Liver (tissue), 9 donors: Measurements from ENCODE around the gene COX19. TPM values are rescaled to one million over a fixed set of nuclear protein-coding genes. Genes with fewer than 3 reads are reported as not detected.

Experiments
- DNase-seq: peaks from one replicate; pipeline ENCODE4 v3.0.0-alpha.2; 2017; ENCODE audit warnings: low spot score
- H3K27ac ChIP-seq, 2 donors: one replicate each; pipeline ENCODE4 v1.7.0; 2013; ENCODE audit warnings: inconsistent platforms in 2 of 2, low read length in 2 of 2, control low read depth in 1 of 2, low read depth in 1 of 2, mild to moderate bottlenecking in 1 of 2
- H3K27me3 ChIP-seq, 4 donors: one replicate each; pipeline versions ENCODE4 v1.6.1 to v1.7.0; 2013; ENCODE audit warnings: low read length in 3 of 4, inconsistent platforms in 1 of 4, mild to moderate bottlenecking in 1 of 4, moderate library complexity in 1 of 4; ENCODE audit not compliant: control insufficient read depth in 4 of 4, insufficient read depth in 4 of 4
- H3K36me3 ChIP-seq, 4 donors: one replicate each; pipeline versions ENCODE4 v1.6.1 to v1.7.0; 2013; ENCODE audit warnings: low read length in 3 of 4, mild to moderate bottlenecking in 3 of 4, low read depth in 1 of 4, moderate library complexity in 1 of 4; ENCODE audit not compliant: control insufficient read depth in 4 of 4, insufficient read depth in 3 of 4
- H3K4me1 ChIP-seq, 4 donors: one replicate each; pipeline versions ENCODE4 v1.6.1 to v1.7.0; 2013; ENCODE audit warnings: low read length in 3 of 4, mild to moderate bottlenecking in 3 of 4, moderate library complexity in 1 of 4; ENCODE audit not compliant: control insufficient read depth in 4 of 4, insufficient read depth in 4 of 4
- H3K4me3 ChIP-seq, 3 donors: one replicate each; pipeline versions ENCODE4 v1.6.1 to v1.7.0; 2013; ENCODE audit warnings: low read length in 3 of 3, control low read depth in 1 of 3, low read depth in 1 of 3, mild to moderate bottlenecking in 1 of 3
- H3K9ac ChIP-seq, 2 donors: one replicate each; pipeline ENCODE4 v1.7.0; 2013; ENCODE audit warnings: low read length in 2 of 2, mild to moderate bottlenecking in 2 of 2, moderate library complexity in 2 of 2, control low read depth in 1 of 2, low read depth in 1 of 2
- H3K9me3 ChIP-seq, 4 donors: one replicate each; pipeline versions ENCODE4 v1.6.1 to v1.7.0; 2013; ENCODE audit warnings: low read length in 3 of 4; ENCODE audit not compliant: control insufficient read depth in 4 of 4
- EGR1 ChIP-seq, 2 donors: IDR thresholded peaks; 2 replicates each; pipeline ENCODE4 v1.6.1; 2016 to 2018; ENCODE audit warnings: antibody characterized with exemption in 2 of 2, low read depth in 2 of 2
- FOXA1 ChIP-seq: IDR thresholded peaks from 2 replicates; pipeline ENCODE4 v1.6.1; 2016; ENCODE audit warnings: antibody characterized with exemption
- FOXA2 ChIP-seq: IDR thresholded peaks from 2 replicates; pipeline ENCODE4 v1.6.1; 2016; ENCODE audit warnings: antibody characterized with exemption
- GABPA ChIP-seq, 2 donors: IDR thresholded peaks in 1 of 2; conservative IDR thresholded peaks in 1 of 2; 2 replicates each; pipeline ENCODE4 v1.6.1; 2016; ENCODE audit warnings: antibody characterized with exemption in 2 of 2, mild to moderate bottlenecking in 1 of 2, moderate library complexity in 1 of 2
- HNF4A ChIP-seq, 2 donors: conservative IDR thresholded peaks; 2 replicates each; pipeline ENCODE4 v1.6.1; 2016; ENCODE audit warnings: antibody characterized with exemption in 2 of 2, mild to moderate bottlenecking in 2 of 2
- HNF4G ChIP-seq: IDR thresholded peaks from 2 replicates; pipeline ENCODE4 v1.6.1; 2016; ENCODE audit warnings: antibody characterized with exemption
- JUND ChIP-seq, 2 donors: IDR thresholded peaks; 2 replicates each; pipeline ENCODE4 v1.6.1; 2016; ENCODE audit warnings: antibody characterized with exemption in 2 of 2
- NR2F2 ChIP-seq: IDR thresholded peaks from 2 replicates; pipeline ENCODE4 v1.6.1; 2016; ENCODE audit warnings: antibody characterized with exemption
- RAD21 ChIP-seq, 2 donors: IDR thresholded peaks; 2 replicates each; pipeline ENCODE4 v1.6.1; 2016; ENCODE audit warnings: antibody characterized with exemption in 2 of 2, mild to moderate bottlenecking in 2 of 2
- RXRA ChIP-seq, 2 donors: IDR thresholded peaks; 2 replicates each; pipeline ENCODE4 v1.6.1; 2017 to 2018; ENCODE audit warnings: antibody characterized with exemption in 2 of 2, mild to moderate bottlenecking in 1 of 2
- SP1 ChIP-seq: IDR thresholded peaks from 2 replicates; pipeline ENCODE4 v1.6.1; 2018; ENCODE audit warnings: antibody characterized with exemption, mild to moderate bottlenecking
- TAF1 ChIP-seq: conservative IDR thresholded peaks from 2 replicates; pipeline ENCODE4 v1.6.1; 2016; ENCODE audit warnings: antibody characterized with exemption, mild to moderate bottlenecking
- YY1 ChIP-seq: IDR thresholded peaks from 2 replicates; pipeline ENCODE4 v1.6.1; 2016; ENCODE audit warnings: antibody characterized with exemption, mild to moderate bottlenecking
- WGBS: extraction: QIAGEN DNeasy Blood & Tissue Kit; methylation state at CpG from one replicate; pipeline ENCODE4 v1.1.7; 2013; 5-methylcytosine and 5-hydroxymethylcytosine counted together
- polyA plus RNA-seq, 2 donors: library from polyadenylated mRNA; stranded (reverse) in 1 of 2; unstranded in 1 of 2; fragments of 200-250 nt in 1 of 2; fragments of >200 nt in 1 of 2; fragmentation: Nextera tagmentation in 1 of 2; extraction: Ambion mirVana in 1 of 2; gene quantifications; one replicate each; pipeline versions ENCODE4 v1.2.1 to v1.2.3, GENCODE V29; 2013 to 2015
- total RNA-seq, 2 donors: library from RNA; depleted of rRNA; stranded (reverse); fragments of >200 nt; gene quantifications; one replicate each; pipeline ENCODE4 v1.2.3, GENCODE V29; 2014
- TF ChIP-seq, protein P1 (sequence below): IDR thresholded peaks from 2 replicates; pipeline ENCODE4 v1.6.1; 2016; ENCODE audit warnings: antibody characterized with exemption
- TF ChIP-seq, protein P2 (sequence below): IDR thresholded peaks from 2 replicates; pipeline ENCODE4 v1.6.1; 2016; ENCODE audit warnings: antibody characterized with exemption, mild to moderate bottlenecking
- TF ChIP-seq, protein P3 (sequence below): IDR thresholded peaks from 2 replicates; pipeline ENCODE4 v1.6.1; 2016; ENCODE audit warnings: antibody characterized with exemption
- TF ChIP-seq, protein P4 (sequence below): fragments of 150-350 bp; IDR thresholded peaks from 2 replicates; pipeline ENCODE4 v1.5.1; 2017; ENCODE audit warnings: improper control_type of control experiment, low read depth, low read length; ENCODE audit not compliant: missing input control
- TF ChIP-seq, protein P5 (sequence below): IDR thresholded peaks from 2 replicates; pipeline ENCODE4 v1.6.1; 2016; ENCODE audit warnings: antibody characterized with exemption
- donor health status: healthy.
- donor health status: healthy.
- donor health status: healthy.
- donor health status: healthy.
- donor health status: healthy.

COX19 gene
- total and polyA plus RNA-seq, 4 donors, result 2.2 to 9.8 (median 4.8) TPM

DNA sequence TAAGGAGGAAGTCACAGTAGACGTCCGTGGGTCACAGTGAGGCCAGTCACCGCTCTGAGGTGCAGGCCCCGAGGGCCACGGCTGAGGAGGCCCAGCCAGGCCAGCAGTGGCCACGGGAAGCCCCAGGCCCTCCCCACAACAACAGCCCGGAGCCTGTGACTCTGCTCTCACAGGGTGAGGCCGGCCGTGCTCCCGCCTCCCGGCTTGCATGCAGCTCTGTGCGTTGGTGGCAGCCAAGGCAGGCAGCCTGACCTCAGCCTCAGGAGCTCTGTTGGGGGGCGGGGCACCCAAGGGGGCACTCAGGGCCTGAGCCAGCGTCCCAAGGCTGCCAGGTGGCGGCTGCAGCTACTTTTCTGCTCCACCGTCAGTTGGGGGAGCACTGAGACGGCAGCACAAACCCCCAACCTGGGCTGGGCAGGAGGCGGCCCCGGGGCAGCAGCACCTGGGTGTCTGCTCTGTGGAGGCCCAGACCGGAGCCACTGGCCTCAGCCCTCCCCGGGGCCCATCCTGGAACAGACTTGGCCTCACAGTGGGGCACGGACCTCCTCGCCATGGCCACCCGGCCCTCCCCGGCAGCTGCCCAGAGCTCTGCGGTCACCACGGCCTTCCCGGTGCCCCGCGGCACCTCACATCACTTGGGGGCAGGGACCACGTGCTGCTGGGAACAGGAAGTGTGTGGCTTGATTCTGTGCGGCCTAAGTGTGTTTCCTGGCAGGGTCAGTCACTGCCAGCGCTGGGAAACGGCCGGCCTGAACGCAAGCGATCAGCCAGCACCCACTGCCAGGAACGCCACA lies 20.9 kb upstream of the COX19 start:
- no peaks in the 10 kb centered on the region for H3K9me3 ChIP-seq
- H3K4me1 ChIP-seq, result peaks cover 3 to 15% (median 8%) of the 10 kb centered on the region in 4 donors
- TF ChIP-seq JUND (IDR thresholded peaks at IDR 0.05) (no peak), HNF4A (conservative IDR thresholded peaks at IDR 0.05) (no peak), EGR1 (IDR thresholded peaks at IDR 0.05; ENCODE audit: low read depth in 2 of 2) (no peak), FOXA1 (no peak), YY1 (no peak), GABPA (IDR thresholded peaks at IDR 0.05 in 1 of 2, conservative IDR thresholded peaks at IDR 0.05 in 1 of 2) (no peak), TAF1 (no peak), NR2F2 (no peak), RXRA (IDR thresholded peaks at IDR 0.05) (no peak), RAD21 (IDR thresholded peaks at IDR 0.05) (no peak), SP1 (no peak), HNF4G (no peak), FOXA2 (no peak)
- TF ChIP-seq, protein P1, sequence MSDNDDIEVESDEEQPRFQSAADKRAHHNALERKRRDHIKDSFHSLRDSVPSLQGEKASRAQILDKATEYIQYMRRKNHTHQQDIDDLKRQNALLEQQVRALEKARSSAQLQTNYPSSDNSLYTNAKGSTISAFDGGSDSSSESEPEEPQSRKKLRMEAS, result no peak
- TF ChIP-seq, protein P2, sequence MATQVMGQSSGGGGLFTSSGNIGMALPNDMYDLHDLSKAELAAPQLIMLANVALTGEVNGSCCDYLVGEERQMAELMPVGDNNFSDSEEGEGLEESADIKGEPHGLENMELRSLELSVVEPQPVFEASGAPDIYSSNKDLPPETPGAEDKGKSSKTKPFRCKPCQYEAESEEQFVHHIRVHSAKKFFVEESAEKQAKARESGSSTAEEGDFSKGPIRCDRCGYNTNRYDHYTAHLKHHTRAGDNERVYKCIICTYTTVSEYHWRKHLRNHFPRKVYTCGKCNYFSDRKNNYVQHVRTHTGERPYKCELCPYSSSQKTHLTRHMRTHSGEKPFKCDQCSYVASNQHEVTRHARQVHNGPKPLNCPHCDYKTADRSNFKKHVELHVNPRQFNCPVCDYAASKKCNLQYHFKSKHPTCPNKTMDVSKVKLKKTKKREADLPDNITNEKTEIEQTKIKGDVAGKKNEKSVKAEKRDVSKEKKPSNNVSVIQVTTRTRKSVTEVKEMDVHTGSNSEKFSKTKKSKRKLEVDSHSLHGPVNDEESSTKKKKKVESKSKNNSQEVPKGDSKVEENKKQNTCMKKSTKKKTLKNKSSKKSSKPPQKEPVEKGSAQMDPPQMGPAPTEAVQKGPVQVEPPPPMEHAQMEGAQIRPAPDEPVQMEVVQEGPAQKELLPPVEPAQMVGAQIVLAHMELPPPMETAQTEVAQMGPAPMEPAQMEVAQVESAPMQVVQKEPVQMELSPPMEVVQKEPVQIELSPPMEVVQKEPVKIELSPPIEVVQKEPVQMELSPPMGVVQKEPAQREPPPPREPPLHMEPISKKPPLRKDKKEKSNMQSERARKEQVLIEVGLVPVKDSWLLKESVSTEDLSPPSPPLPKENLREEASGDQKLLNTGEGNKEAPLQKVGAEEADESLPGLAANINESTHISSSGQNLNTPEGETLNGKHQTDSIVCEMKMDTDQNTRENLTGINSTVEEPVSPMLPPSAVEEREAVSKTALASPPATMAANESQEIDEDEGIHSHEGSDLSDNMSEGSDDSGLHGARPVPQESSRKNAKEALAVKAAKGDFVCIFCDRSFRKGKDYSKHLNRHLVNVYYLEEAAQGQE, result no peak
- TF ChIP-seq, protein P3, sequence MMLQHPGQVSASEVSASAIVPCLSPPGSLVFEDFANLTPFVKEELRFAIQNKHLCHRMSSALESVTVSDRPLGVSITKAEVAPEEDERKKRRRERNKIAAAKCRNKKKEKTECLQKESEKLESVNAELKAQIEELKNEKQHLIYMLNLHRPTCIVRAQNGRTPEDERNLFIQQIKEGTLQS, result no peak
- TF ChIP-seq, protein P4, sequence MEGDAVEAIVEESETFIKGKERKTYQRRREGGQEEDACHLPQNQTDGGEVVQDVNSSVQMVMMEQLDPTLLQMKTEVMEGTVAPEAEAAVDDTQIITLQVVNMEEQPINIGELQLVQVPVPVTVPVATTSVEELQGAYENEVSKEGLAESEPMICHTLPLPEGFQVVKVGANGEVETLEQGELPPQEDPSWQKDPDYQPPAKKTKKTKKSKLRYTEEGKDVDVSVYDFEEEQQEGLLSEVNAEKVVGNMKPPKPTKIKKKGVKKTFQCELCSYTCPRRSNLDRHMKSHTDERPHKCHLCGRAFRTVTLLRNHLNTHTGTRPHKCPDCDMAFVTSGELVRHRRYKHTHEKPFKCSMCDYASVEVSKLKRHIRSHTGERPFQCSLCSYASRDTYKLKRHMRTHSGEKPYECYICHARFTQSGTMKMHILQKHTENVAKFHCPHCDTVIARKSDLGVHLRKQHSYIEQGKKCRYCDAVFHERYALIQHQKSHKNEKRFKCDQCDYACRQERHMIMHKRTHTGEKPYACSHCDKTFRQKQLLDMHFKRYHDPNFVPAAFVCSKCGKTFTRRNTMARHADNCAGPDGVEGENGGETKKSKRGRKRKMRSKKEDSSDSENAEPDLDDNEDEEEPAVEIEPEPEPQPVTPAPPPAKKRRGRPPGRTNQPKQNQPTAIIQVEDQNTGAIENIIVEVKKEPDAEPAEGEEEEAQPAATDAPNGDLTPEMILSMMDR, result no peak
- TF ChIP-seq, protein P5, sequence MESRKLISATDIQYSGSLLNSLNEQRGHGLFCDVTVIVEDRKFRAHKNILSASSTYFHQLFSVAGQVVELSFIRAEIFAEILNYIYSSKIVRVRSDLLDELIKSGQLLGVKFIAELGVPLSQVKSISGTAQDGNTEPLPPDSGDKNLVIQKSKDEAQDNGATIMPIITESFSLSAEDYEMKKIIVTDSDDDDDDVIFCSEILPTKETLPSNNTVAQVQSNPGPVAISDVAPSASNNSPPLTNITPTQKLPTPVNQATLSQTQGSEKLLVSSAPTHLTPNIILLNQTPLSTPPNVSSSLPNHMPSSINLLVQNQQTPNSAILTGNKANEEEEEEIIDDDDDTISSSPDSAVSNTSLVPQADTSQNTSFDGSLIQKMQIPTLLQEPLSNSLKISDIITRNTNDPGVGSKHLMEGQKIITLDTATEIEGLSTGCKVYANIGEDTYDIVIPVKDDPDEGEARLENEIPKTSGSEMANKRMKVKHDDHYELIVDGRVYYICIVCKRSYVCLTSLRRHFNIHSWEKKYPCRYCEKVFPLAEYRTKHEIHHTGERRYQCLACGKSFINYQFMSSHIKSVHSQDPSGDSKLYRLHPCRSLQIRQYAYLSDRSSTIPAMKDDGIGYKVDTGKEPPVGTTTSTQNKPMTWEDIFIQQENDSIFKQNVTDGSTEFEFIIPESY, result no peak
- H3K4me3 ChIP-seq, result no peak overlapping the region
- no peak overlapping the region for H3K27ac ChIP-seq
- DNase-seq, result no peak
- no peak overlapping the region for H3K9ac ChIP-seq
- H3K36me3 ChIP-seq, result peaks cover 0 to 10% (median 1%) of the 10 kb centered on the region in 4 donors
- H3K27me3 ChIP-seq, result no peaks in the 10 kb centered on the region
- 90% methylated on average over 38 of the region's 38 CpGs for WGBS
